HepG2 (cell line): ENCODE results near the gene CDK11B. TPM values are rescaled to one million over a fixed set of nuclear protein-coding genes. Genes with fewer than 3 reads are reported as not detected.

Experiments used
- CSRNP2 ChIP-seq: sonication (generic); formaldehyde crosslinking; conservative IDR thresholded peaks from 2 replicates; pipeline ENCODE4 v1.8.0; 2022; ENCODE audit warnings: low read depth, missing genetic modification reagents
- EEA1 ChIP-seq: sonication (generic); formaldehyde crosslinking; IDR thresholded peaks from 2 replicates; pipeline ENCODE4 v1.5.1; 2020; ENCODE audit warnings: mild to moderate bottlenecking, missing genetic modification reagents, borderline replicate concordance
- HIC2 ChIP-seq: sonication (generic); formaldehyde crosslinking; IDR thresholded peaks from 2 replicates; pipeline ENCODE4 v1.9.0; 2022; ENCODE audit warnings: low read depth, missing genetic modification reagents
- KLF13 ChIP-seq: sonication (generic); formaldehyde crosslinking; IDR thresholded peaks from 2 replicates; pipeline ENCODE4 v1.4.0; 2020; ENCODE audit warnings: mild to moderate bottlenecking, missing genetic modification reagents
- POLR2AphosphoS2 ChIP-seq: IDR thresholded peaks from 2 replicates; pipeline ENCODE4 v1.6.1; 2011; ENCODE audit warnings: low read depth, low read length, improper control_type of control experiment
- SSRP1 ChIP-seq: IDR thresholded peaks from 2 replicates; pipeline ENCODE4 v1.6.1; 2016; ENCODE audit warnings: control low read depth
- ZBTB40 ChIP-seq, 2 experiments: fragments of 450-650 bp in 1 of 2; sonication (generic) in 1 of 2; formaldehyde crosslinking in 1 of 2; IDR thresholded peaks; 2 replicates each; pipeline versions ENCODE4 v1.6.1 to v1.8.0; 2016 to 2022; ENCODE audit warnings: antibody characterized with exemption in 1 of 2, mild to moderate bottlenecking in 1 of 2, missing genetic modification reagents in 1 of 2
- ZNF160 ChIP-seq: sonication (generic); formaldehyde crosslinking; IDR thresholded peaks from 2 replicates; pipeline ENCODE4 v1.8.0; 2022; ENCODE audit warnings: mild to moderate bottlenecking, inconsistent platforms, missing genetic modification reagents
- ZNF382 ChIP-seq: sonication (generic); formaldehyde crosslinking; IDR thresholded peaks from 2 replicates; pipeline ENCODE4 v1.5.0; 2020; ENCODE audit warnings: missing genetic modification reagents, mild to moderate bottlenecking, borderline replicate concordance
- ZNF513 ChIP-seq: sonication (generic); formaldehyde crosslinking; conservative IDR thresholded peaks from 2 replicates; pipeline ENCODE4 v1.5.0; 2020; ENCODE audit warnings: missing genetic modification reagents
- ZNF607 ChIP-seq: sonication (generic); formaldehyde crosslinking; IDR thresholded peaks from 2 replicates; pipeline ENCODE4 v1.5.1; 2020; ENCODE audit warnings: missing genetic modification reagents, mild to moderate bottlenecking, borderline replicate concordance
- ZNF615 ChIP-seq: sonication (generic); formaldehyde crosslinking; IDR thresholded peaks from 2 replicates; pipeline ENCODE4 v1.5.0; 2020; ENCODE audit warnings: mild to moderate bottlenecking, missing genetic modification reagents, borderline replicate concordance
- polyA plus RNA-seq, 8 experiments: library from polyadenylated mRNA; depleted of rRNA in 3 of 8; stranded (reverse) in 7 of 8; unstranded in 1 of 8; fragments of >200 nt; fragmentation: Illumina TruSeq in 4 of 8; extraction: Trizol in 4 of 8; gene quantifications; 2 replicates each; pipeline versions ENCODE4 v1.2.1 to v1.2.3, GENCODE V29; 2011 to 2016; ENCODE audit warnings: low read depth in 4 of 8, missing spikeins in 1 of 8, mixed read lengths in 1 of 8; ENCODE audit not compliant: insufficient read depth in 1 of 8
- total RNA-seq, 5 experiments: library from RNA; depleted of rRNA; stranded (reverse); fragments of >200 nt; fragmentation: Illumina TruSeq; extraction: Trizol; gene quantifications; 2 replicates each; pipeline ENCODE4 v1.2.3, GENCODE V29; 2016; ENCODE audit warnings: low read depth in 1 of 5

Gene CDK11B
- total and polyA plus RNA-seq, 2 of the 13 experiments (the other 11 are each of a cell fraction or from before 2014, with no cell fraction given), result 3.6 to 15.1 TPM

- TF ChIP-seq ZBTB40 (IDR thresholded peaks at IDR 0.05) (no peak), ZBTB40 (CRISPR knock-in tag; IDR thresholded peaks at IDR 0.05) (peak; percentile 43; the same call in 1 of the 2 replicates), SSRP1 (CRISPR knock-in tag) (peak; percentile 67; the same call in 1 of the 2 replicates), ZNF615 (no peak), KLF13 (CRISPR knock-in tag) (no peak), CSRNP2 (CRISPR knock-in tag) (no peak), HIC2 (CRISPR knock-in tag) (peak; percentile 14), ZNF382 (CRISPR knock-in tag) (no peak), ZNF607 (CRISPR knock-in tag) (no peak), EEA1 (CRISPR knock-in tag) (peak; percentile 86), POLR2AphosphoS2 (no peak), ZNF513 (0 out of 2 replicates have a peak, but pooled peaks have one; percentile 40), ZNF160 (CRISPR knock-in tag) (peak; percentile 68; the same call in 1 of the 2 replicates)
Observed at GRCh38 chr1:1615256-1616044, 43.4 kb downstream of the CDK11B start, which contains the start of gene MIB2 (continued).
